Amniotic epithelial cell (primary cell): ENCODE data around the gene DEFB132.

ENCODE experiments used
- DNase-seq: peaks from one replicate; pipeline ENCODE4 v3.0.0-alpha.2; 2010; ENCODE audit warnings: low read depth

Gene DEFB132

GRCh38 chr20:263701-264100 lies 6.2 kb downstream of the DEFB132 start:
- DNase-seq: no peak

GRCh38 chr20:266596-267562 lies 9.4 kb downstream of the DEFB132 start:
- DNase-seq: peak; percentile 42

- no peak for DNase-seq
Observed at GRCh38 chr20:270517-270916, 13.0 kb downstream of the DEFB132 start.

- DNase-seq: no peak
Observed at GRCh38 chr20:271069-271468, 13.5 kb downstream of the DEFB132 start.

- DNase-seq: no peak
Observed at GRCh38 chr20:271528-271927, 14.0 kb downstream of the DEFB132 start.

GRCh38 chr20:272718-273117 lies 15.2 kb downstream of the DEFB132 start:
- no peak for DNase-seq

- DNase-seq: no peak
Observed at GRCh38 chr20:273884-274283, 16.4 kb downstream of the DEFB132 start.

GRCh38 chr20:275791-276190 lies 18.3 kb downstream of the DEFB132 start:
- DNase-seq: no peak

GRCh38 chr20:276620-277495 lies 19.3 kb downstream of the DEFB132 start:
- DNase-seq: no peak

GRCh38 chr20:277496-277781 lies 19.9 kb downstream of the DEFB132 start:
- DNase-seq: no peak

- DNase-seq: no peak
Observed at GRCh38 chr20:278181-278580, 20.7 kb downstream of the DEFB132 start.

GRCh38 chr20:278607-279571 lies 21.4 kb downstream of the DEFB132 start:
- peak; percentile 31 for DNase-seq

GRCh38 chr20:284172-284571 lies 26.6 kb downstream of the DEFB132 start:
- no peak for DNase-seq

GRCh38 chr20:286508-286907 lies 29.0 kb downstream of the DEFB132 start:
- no peak for DNase-seq

GRCh38 chr20:288956-289692 lies 31.6 kb downstream of the DEFB132 start:
- DNase-seq: no peak

- DNase-seq: no peak
Observed at GRCh38 chr20:289693-290083, 32.2 kb downstream of the DEFB132 start.

GRCh38 chr20:290084-290831 lies 32.7 kb downstream of the DEFB132 start, which contains the start of gene C20orf96:
C20orf96 (minus strand) TSS chr20:290750; CDS start chr20:290610, 140 bp downstream.
- peak; percentile 88 for DNase-seq

- no peak for DNase-seq
Observed at GRCh38 chr20:294602-295001, 37.1 kb downstream of the DEFB132 start.

- no peak for DNase-seq
Observed at GRCh38 chr20:295804-296203, 38.3 kb downstream of the DEFB132 start.
